Neural cell (in vitro differentiated cells): ENCODE data around the gene ANKS1B. TPM values are rescaled to one million over a fixed set of nuclear protein-coding genes. Genes with fewer than 3 reads are reported as not detected.

Source experiments
- H2AFZ ChIP-seq: fragments of 200-600, 300-800 bp; sonication (generic), shearing (Covaris generic); 2 replicates; pipeline ENCODE4 v1.6.0; 2014; ENCODE audit warnings: low read depth, mild to moderate bottlenecking, antibody characterized with exemption, low read length, moderate library complexity
- H3F3A ChIP-seq: fragments of 200-600 bp; shearing (Covaris generic); 2 replicates; pipeline ENCODE4 v1.6.1; 2016; ENCODE audit warnings: mild to moderate bottlenecking, moderate library complexity, mixed read lengths, antibody characterized with exemption, low read length; ENCODE audit not compliant: insufficient read depth, poor library complexity, severe bottlenecking
- H3K27ac ChIP-seq: fragments of 200-600, 300-800 bp; sonication (generic), shearing (Covaris generic); 2 replicates; pipeline ENCODE4 v1.5.1; 2014; ENCODE audit warnings: mild to moderate bottlenecking, low read length, moderate library complexity
- H3K27me3 ChIP-seq: fragments of 300-800, 200-600 bp; sonication (generic), shearing (Covaris generic); 2 replicates; pipeline ENCODE4 v1.6.0; 2014; ENCODE audit warnings: mild to moderate bottlenecking, low read depth, low read length, moderate library complexity; ENCODE audit not compliant: insufficient read depth
- H3K36me3 ChIP-seq: fragments of 300-800, 200-600 bp; sonication (generic), shearing (Covaris generic); 2 replicates; pipeline ENCODE4 v1.5.1; 2014; ENCODE audit warnings: mild to moderate bottlenecking, antibody characterized with exemption, low read length, moderate library complexity; ENCODE audit not compliant: insufficient read depth
- H3K4me2 ChIP-seq: fragments of 300-800, 200-600 bp; sonication (generic), shearing (Covaris generic); 2 replicates; pipeline ENCODE4 v1.6.0; 2014; ENCODE audit warnings: mild to moderate bottlenecking, low read length
- H3K4me3 ChIP-seq: fragments of 300-800, 200-600 bp; sonication (generic), shearing (Covaris generic); 2 replicates; pipeline ENCODE4 v1.5.1; 2014; ENCODE audit warnings: mild to moderate bottlenecking, low read length, moderate library complexity
- H3K79me2 ChIP-seq: fragments of 200-600 bp; shearing (Covaris generic); replicated peaks from 2 replicates; pipeline ENCODE4 v1.6.0; 2014; ENCODE audit warnings: mild to moderate bottlenecking, low read length, moderate library complexity; ENCODE audit not compliant: insufficient read depth
- H3K9ac ChIP-seq: fragments of 300-800, 200-600 bp; sonication (generic), shearing (Covaris generic); 2 replicates; pipeline ENCODE4 v1.6.1; 2016; ENCODE audit warnings: mild to moderate bottlenecking, low read length, mixed read lengths
- H3K9me2 ChIP-seq: fragments of 200-600 bp; shearing (Covaris generic); 2 replicates; pipeline ENCODE4 v1.6.1; 2016; ENCODE audit warnings: mild to moderate bottlenecking, low read length, mixed read lengths; ENCODE audit not compliant: insufficient read depth
- H3K9me3 ChIP-seq: fragments of 200-600, 300-800 bp; sonication (generic), shearing (Covaris generic); 2 replicates; pipeline ENCODE4 v1.6.1; 2016; ENCODE audit warnings: mild to moderate bottlenecking, mixed run types, low read length, moderate library complexity, mixed read lengths
- H4K20me1 ChIP-seq: fragments of 200-600 bp; shearing (Covaris generic); 2 replicates; pipeline ENCODE4 v1.6.1; 2016; ENCODE audit warnings: mild to moderate bottlenecking, mixed run types; ENCODE audit not compliant: insufficient read depth
- EP300 ChIP-seq: fragments of 450-650 bp; conservative IDR thresholded peaks from 2 replicates; pipeline ENCODE4 v1.6.1; 2014; ENCODE audit warnings: antibody characterized with exemption, mild to moderate bottlenecking, moderate library complexity; ENCODE audit not compliant: poor library complexity, severe bottlenecking
- EZH2 ChIP-seq: fragments of 200-600, 300-800 bp; shearing (Covaris generic), sonication (generic); IDR thresholded peaks from 2 replicates; pipeline ENCODE4 v1.6.1; 2014; ENCODE audit warnings: antibody characterized with exemption, low read length, borderline replicate concordance, mild to moderate bottlenecking; ENCODE audit not compliant: insufficient read depth, poor library complexity, severe bottlenecking
- MXI1 ChIP-seq: fragments of 450-650 bp; conservative IDR thresholded peaks from 2 replicates; pipeline ENCODE4 v1.6.1; 2014; ENCODE audit warnings: antibody characterized with exemption, mild to moderate bottlenecking; ENCODE audit not compliant: poor library complexity, severe bottlenecking
- POLR2AphosphoS5 ChIP-seq: IDR thresholded peaks from 2 replicates; pipeline ENCODE4 v1.6.1; 2012
- RAD21 ChIP-seq: fragments of 450-650 bp; conservative IDR thresholded peaks from 2 replicates; pipeline ENCODE4 v1.6.1; 2014; ENCODE audit warnings: antibody characterized with exemption, mild to moderate bottlenecking, moderate library complexity
- SMC3 ChIP-seq: fragments of 450-650 bp; conservative IDR thresholded peaks from 2 replicates; pipeline ENCODE4 v1.6.1; 2014; ENCODE audit warnings: antibody characterized with exemption, mild to moderate bottlenecking, moderate library complexity; ENCODE audit not compliant: poor library complexity
- TAF1 ChIP-seq: IDR thresholded peaks from 2 replicates; pipeline ENCODE4 v1.6.1; 2012; ENCODE audit warnings: low read depth
- polyA plus RNA-seq: library from polyadenylated mRNA; depleted of rRNA; stranded (reverse); fragments of >200 nt; gene quantifications from 2 replicates; pipeline ENCODE4 v1.2.3, GENCODE V29; 2014
- TF ChIP-seq, protein P1 (sequence below): IDR thresholded peaks from 2 replicates; pipeline ENCODE4 v1.6.1; 2012; ENCODE audit warnings: borderline replicate concordance
- TF ChIP-seq, protein P2 (sequence below): fragments of 450-650 bp; IDR thresholded peaks from 2 replicates; pipeline ENCODE4 v1.5.1; 2014; ENCODE audit warnings: antibody characterized with exemption, mild to moderate bottlenecking, moderate library complexity; ENCODE audit not compliant: poor library complexity, severe bottlenecking

ANKS1B gene
- polyA plus RNA-seq, 1 donor from 2014 or later: 65.6 TPM

DNA sequence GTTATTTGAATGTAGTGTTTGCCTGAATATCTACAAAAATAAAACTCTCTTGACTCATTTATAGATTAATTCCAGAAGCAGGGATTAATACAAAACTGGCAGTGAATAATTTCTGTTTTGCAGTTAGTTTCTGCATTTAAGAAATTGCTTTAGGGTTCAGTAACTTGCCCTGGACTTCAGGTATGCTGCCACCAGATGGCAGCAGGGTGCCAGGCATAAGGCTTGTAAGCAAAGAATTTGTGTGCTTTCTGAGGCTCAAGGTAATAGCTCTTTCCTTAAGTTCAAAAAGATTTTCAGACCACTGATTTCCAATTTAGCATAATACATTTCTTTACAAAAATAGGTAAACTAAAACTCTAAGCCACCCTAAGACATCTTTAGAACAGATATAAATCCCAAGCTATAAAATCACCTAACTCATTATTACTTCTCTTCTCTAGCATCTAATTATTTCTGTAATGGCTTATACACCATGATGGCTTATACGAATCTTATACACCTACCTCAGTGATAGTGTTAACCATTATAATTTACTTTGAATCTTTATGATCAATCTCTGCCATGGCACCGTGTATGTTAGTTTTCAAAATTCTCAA is 941.3 kb downstream of the ANKS1B start:
- TF ChIP-seq, protein P1, sequence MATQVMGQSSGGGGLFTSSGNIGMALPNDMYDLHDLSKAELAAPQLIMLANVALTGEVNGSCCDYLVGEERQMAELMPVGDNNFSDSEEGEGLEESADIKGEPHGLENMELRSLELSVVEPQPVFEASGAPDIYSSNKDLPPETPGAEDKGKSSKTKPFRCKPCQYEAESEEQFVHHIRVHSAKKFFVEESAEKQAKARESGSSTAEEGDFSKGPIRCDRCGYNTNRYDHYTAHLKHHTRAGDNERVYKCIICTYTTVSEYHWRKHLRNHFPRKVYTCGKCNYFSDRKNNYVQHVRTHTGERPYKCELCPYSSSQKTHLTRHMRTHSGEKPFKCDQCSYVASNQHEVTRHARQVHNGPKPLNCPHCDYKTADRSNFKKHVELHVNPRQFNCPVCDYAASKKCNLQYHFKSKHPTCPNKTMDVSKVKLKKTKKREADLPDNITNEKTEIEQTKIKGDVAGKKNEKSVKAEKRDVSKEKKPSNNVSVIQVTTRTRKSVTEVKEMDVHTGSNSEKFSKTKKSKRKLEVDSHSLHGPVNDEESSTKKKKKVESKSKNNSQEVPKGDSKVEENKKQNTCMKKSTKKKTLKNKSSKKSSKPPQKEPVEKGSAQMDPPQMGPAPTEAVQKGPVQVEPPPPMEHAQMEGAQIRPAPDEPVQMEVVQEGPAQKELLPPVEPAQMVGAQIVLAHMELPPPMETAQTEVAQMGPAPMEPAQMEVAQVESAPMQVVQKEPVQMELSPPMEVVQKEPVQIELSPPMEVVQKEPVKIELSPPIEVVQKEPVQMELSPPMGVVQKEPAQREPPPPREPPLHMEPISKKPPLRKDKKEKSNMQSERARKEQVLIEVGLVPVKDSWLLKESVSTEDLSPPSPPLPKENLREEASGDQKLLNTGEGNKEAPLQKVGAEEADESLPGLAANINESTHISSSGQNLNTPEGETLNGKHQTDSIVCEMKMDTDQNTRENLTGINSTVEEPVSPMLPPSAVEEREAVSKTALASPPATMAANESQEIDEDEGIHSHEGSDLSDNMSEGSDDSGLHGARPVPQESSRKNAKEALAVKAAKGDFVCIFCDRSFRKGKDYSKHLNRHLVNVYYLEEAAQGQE: no peak
- TF ChIP-seq EZH2 (no peak), POLR2AphosphoS5 (no peak), TAF1 (no peak), RAD21 (peak; percentile 98), MXI1 (no peak), EP300 (no peak), SMC3 (peak; percentile 98)
- TF ChIP-seq, protein P2, sequence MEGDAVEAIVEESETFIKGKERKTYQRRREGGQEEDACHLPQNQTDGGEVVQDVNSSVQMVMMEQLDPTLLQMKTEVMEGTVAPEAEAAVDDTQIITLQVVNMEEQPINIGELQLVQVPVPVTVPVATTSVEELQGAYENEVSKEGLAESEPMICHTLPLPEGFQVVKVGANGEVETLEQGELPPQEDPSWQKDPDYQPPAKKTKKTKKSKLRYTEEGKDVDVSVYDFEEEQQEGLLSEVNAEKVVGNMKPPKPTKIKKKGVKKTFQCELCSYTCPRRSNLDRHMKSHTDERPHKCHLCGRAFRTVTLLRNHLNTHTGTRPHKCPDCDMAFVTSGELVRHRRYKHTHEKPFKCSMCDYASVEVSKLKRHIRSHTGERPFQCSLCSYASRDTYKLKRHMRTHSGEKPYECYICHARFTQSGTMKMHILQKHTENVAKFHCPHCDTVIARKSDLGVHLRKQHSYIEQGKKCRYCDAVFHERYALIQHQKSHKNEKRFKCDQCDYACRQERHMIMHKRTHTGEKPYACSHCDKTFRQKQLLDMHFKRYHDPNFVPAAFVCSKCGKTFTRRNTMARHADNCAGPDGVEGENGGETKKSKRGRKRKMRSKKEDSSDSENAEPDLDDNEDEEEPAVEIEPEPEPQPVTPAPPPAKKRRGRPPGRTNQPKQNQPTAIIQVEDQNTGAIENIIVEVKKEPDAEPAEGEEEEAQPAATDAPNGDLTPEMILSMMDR: peak; percentile 94
- no peaks in the 10 kb centered on the region for H3K36me3 ChIP-seq
- no peak overlapping the region for H3K9ac ChIP-seq
- peaks cover 10% of the 10 kb centered on the region for H3K9me3 ChIP-seq
- no peaks in the 10 kb centered on the region for H3F3A ChIP-seq
- H3K79me2 ChIP-seq: no peaks in the 10 kb centered on the region
- H3K4me2 ChIP-seq: no peak overlapping the region
- H2AFZ ChIP-seq: no peak overlapping the region
- H3K27ac ChIP-seq: no peak overlapping the region
- no peaks in the 10 kb centered on the region for H4K20me1 ChIP-seq
- no peaks in the 10 kb centered on the region for H3K27me3 ChIP-seq
- no peak overlapping the region for H3K4me3 ChIP-seq
- no peaks in the 10 kb centered on the region for H3K9me2 ChIP-seq

DNA sequence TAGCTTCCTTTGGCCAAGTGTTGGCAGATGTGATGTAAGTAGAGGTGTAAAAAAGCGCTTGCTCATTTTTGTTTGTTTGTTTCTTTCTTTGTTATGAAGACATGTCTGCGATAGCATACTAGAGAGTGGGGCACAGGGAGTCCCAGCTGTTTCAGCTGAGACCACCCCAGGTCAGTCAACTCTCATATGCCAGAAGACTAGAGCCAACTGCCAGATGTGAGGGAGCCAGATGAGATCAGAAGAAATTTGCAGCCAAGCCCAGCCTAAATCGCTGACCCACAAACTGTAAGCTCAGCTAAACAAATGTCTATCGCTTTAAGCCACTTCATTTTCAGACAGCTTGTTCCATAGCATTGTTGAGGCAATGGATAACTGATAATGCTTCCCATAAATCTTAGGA is 942.5 kb downstream of the ANKS1B start:
- no peaks in the 10 kb centered on the region for H3K79me2 ChIP-seq
- no peaks in the 10 kb centered on the region for H3K27me3 ChIP-seq
- H3K4me2 ChIP-seq: no peak overlapping the region
- no peak overlapping the region for H2AFZ ChIP-seq
- H3K4me3 ChIP-seq: no peak overlapping the region
- no peaks in the 10 kb centered on the region for H3K9me2 ChIP-seq
- no peak for TF ChIP-seq EZH2
- no peak for TF ChIP-seq RAD21
- TF ChIP-seq, protein P1: no peak
- no peak for TF ChIP-seq EP300
- H3K27ac ChIP-seq: no peak overlapping the region
- H3F3A ChIP-seq: no peaks in the 10 kb centered on the region
- peaks cover 5% of the 10 kb centered on the region for H3K9me3 ChIP-seq
- H3K9ac ChIP-seq: no peak overlapping the region
- H4K20me1 ChIP-seq: no peaks in the 10 kb centered on the region
- no peaks in the 10 kb centered on the region for H3K36me3 ChIP-seq
